ENCODE results near the gene KRT13.

Gene KRT13

GRCh38 chr17:41505007-41505808 lies at the start of gene KRT13:
Gene KRT13, minus strand, starts transcription at chr17:41505612. Its CDS starts 62 bp downstream, at chr17:41505550.
- H3K4me1 ChIP-seq = no peaks in the 10 kb centered on the region
- in situ Hi-C loops (cut with MboI; ENCODE audit: low sequenced_read_pairs) = no loop called here
- no peak within 1 kb of the TSS for H3K4me3 ChIP-seq
- no peak for DNase-seq (ENCODE audit: low spot score in 2 of 2)
- no peaks in the 10 kb centered on the region for H3K9me3 ChIP-seq
- 0 out of 2 replicates have a peak, but pooled peaks cover 2% of the 10 kb centered on the region for H3K27me3 ChIP-seq (ENCODE audit: low read depth)
- H3K36me3 ChIP-seq (replicated peaks) = no peaks in the 10 kb centered on the region

- in situ Hi-C loops (cut with MboI; ENCODE audit: low sequenced_read_pairs) = no loop called here
- peak in 1 of 2 experiments; percentile 27 for DNase-seq (ENCODE audit: low spot score in 2 of 2)
- Histone ChIP-seq H3K36me3 (replicated peaks) (no peaks in the 10 kb centered on the region), H3K27me3 (ENCODE audit: low read depth) (peaks cover 8% of the 10 kb centered on the region), H3K9me3 (no peaks in the 10 kb centered on the region; the same call in 1 of the 2 replicates), H3K4me3 (no peak overlapping the region), H3K4me1 (no peaks in the 10 kb centered on the region)
Observed at GRCh38 chr17:41553987-41554680, 48.7 kb upstream of the KRT13 start.

GRCh38 chr17:41553176-41553575 lies 47.8 kb upstream of the KRT13 start:
- in situ Hi-C loops (cut with MboI; ENCODE audit: low sequenced_read_pairs) = no loop called here
- Histone ChIP-seq H3K9me3 (no peaks in the 10 kb centered on the region; the same call in 1 of the 2 replicates), H3K4me1 (0 out of 2 replicates have a peak, but pooled peaks cover 2% of the 10 kb centered on the region), H3K27me3 (ENCODE audit: low read depth) (peaks cover 5% of the 10 kb centered on the region), H3K36me3 (replicated peaks) (no peaks in the 10 kb centered on the region), H3K4me3 (no peak overlapping the region)
- DNase-seq (ENCODE audit: low spot score in 2 of 2) = no peak

- no peak for DNase-seq (ENCODE audit: low spot score in 2 of 2)
- Histone ChIP-seq H3K27me3 (ENCODE audit: low read depth) (peaks cover 5% of the 10 kb centered on the region; the same call in 1 of the 2 replicates), H3K9me3 (no peaks in the 10 kb centered on the region; the same call in 1 of the 2 replicates), H3K36me3 (replicated peaks) (no peaks in the 10 kb centered on the region), H3K4me1 (0 out of 2 replicates have a peak, but pooled peaks cover 2% of the 10 kb centered on the region), H3K4me3 (no peak overlapping the region)
- in situ Hi-C loops (cut with MboI; ENCODE audit: low sequenced_read_pairs) = no loop called here
Observed at GRCh38 chr17:41552455-41552854, 47.0 kb upstream of the KRT13 start.

- H3K4me1 ChIP-seq = 0 out of 2 replicates have a peak, but pooled peaks cover 2% of the 10 kb centered on the region
- 0 out of 2 replicates have a peak, but pooled peaks cover 2% of the 10 kb centered on the region for H3K27me3 ChIP-seq (ENCODE audit: low read depth)
- no peaks in the 10 kb centered on the region; the same call in 1 of the 2 replicates for H3K9me3 ChIP-seq
- no peak overlapping the region for H3K4me3 ChIP-seq
- in situ Hi-C loops (cut with MboI; ENCODE audit: low sequenced_read_pairs) = no loop called here
- no peaks in the 10 kb centered on the region for H3K36me3 ChIP-seq (replicated peaks)
- DNase-seq (ENCODE audit: low spot score in 2 of 2) = no peak
Observed at GRCh38 chr17:41551365-41551764, 46.0 kb upstream of the KRT13 start.

- no peak for DNase-seq (ENCODE audit: low spot score in 2 of 2)
- in situ Hi-C loops (cut with MboI; ENCODE audit: low sequenced_read_pairs) = loop anchor here (5.0 kb wide), 1 partner anchor 113 kb away; no protein-coding TSS in a partner anchor
- 0 out of 2 replicates have a peak, but pooled peaks cover 2% of the 10 kb centered on the region for H3K4me1 ChIP-seq
- no peaks in the 10 kb centered on the region for H3K36me3 ChIP-seq (replicated peaks)
- no peaks in the 10 kb centered on the region for H3K27me3 ChIP-seq (ENCODE audit: low read depth)
- H3K4me3 ChIP-seq = no peak overlapping the region
- H3K9me3 ChIP-seq = no peaks in the 10 kb centered on the region
Observed at GRCh38 chr17:41549596-41550039, 44.2 kb upstream of the KRT13 start.

GRCh38 chr17:41548844-41549595 lies 43.6 kb upstream of the KRT13 start:
- no peaks in the 10 kb centered on the region for H3K27me3 ChIP-seq (ENCODE audit: low read depth)
- H3K4me3 ChIP-seq = no peak overlapping the region
- 0 out of 2 replicates have a peak, but pooled peaks cover 2% of the 10 kb centered on the region for H3K4me1 ChIP-seq
- DNase-seq (ENCODE audit: low spot score in 2 of 2) = peak; percentile 65 to 88
- no peaks in the 10 kb centered on the region for H3K36me3 ChIP-seq (replicated peaks)
- H3K9me3 ChIP-seq = no peaks in the 10 kb centered on the region
- in situ Hi-C loops (cut with MboI; ENCODE audit: low sequenced_read_pairs) = loop anchor here (5.0 kb wide), 1 partner anchor 113 kb away; no protein-coding TSS in a partner anchor

GRCh38 chr17:41547921-41548843 lies 42.8 kb upstream of the KRT13 start:
- in situ Hi-C loops (cut with MboI; ENCODE audit: low sequenced_read_pairs) = loop anchor here (5.0 kb wide), 1 partner anchor 114 kb away; no protein-coding TSS in a partner anchor
- Histone ChIP-seq H3K27me3 (ENCODE audit: low read depth) (no peaks in the 10 kb centered on the region), H3K4me1 (0 out of 2 replicates have a peak, but pooled peaks cover 2% of the 10 kb centered on the region), H3K4me3 (no peak overlapping the region), H3K9me3 (no peaks in the 10 kb centered on the region), H3K36me3 (replicated peaks) (no peaks in the 10 kb centered on the region)
- no peak for DNase-seq (ENCODE audit: low spot score in 2 of 2)

- in situ Hi-C loops (cut with MboI; ENCODE audit: low sequenced_read_pairs) = loop anchor here (5.0 kb wide), 1 partner anchor 115 kb away; no protein-coding TSS in a partner anchor
- H3K36me3 ChIP-seq (replicated peaks) = no peaks in the 10 kb centered on the region
- H3K9me3 ChIP-seq = no peaks in the 10 kb centered on the region
- no peak overlapping the region for H3K4me3 ChIP-seq
- DNase-seq (ENCODE audit: low spot score in 2 of 2) = no peak
- no peaks in the 10 kb centered on the region for H3K27me3 ChIP-seq (ENCODE audit: low read depth)
- 0 out of 2 replicates have a peak, but pooled peaks cover 2% of the 10 kb centered on the region for H3K4me1 ChIP-seq
Observed at GRCh38 chr17:41547378-41547841, 42.0 kb upstream of the KRT13 start.

GRCh38 chr17:41546819-41547218 lies 41.4 kb upstream of the KRT13 start:
- no peaks in the 10 kb centered on the region for H3K36me3 ChIP-seq (replicated peaks)
- no peak for DNase-seq (ENCODE audit: low spot score in 2 of 2)
- H3K27me3 ChIP-seq (ENCODE audit: low read depth) = no peaks in the 10 kb centered on the region
- H3K4me3 ChIP-seq = no peak overlapping the region
- H3K4me1 ChIP-seq = 0 out of 2 replicates have a peak, but pooled peaks cover 2% of the 10 kb centered on the region
- in situ Hi-C loops (cut with MboI; ENCODE audit: low sequenced_read_pairs) = loop anchor here (5.0 kb wide), 1 partner anchor 115 kb away; no protein-coding TSS in a partner anchor
- H3K9me3 ChIP-seq = no peaks in the 10 kb centered on the region

- H3K27me3 ChIP-seq (ENCODE audit: low read depth) = no peaks in the 10 kb centered on the region
- in situ Hi-C loops (cut with MboI; ENCODE audit: low sequenced_read_pairs) = loop anchor here (5.0 kb wide), 1 partner anchor 116 kb away; no protein-coding TSS in a partner anchor
- H3K4me1 ChIP-seq = 0 out of 2 replicates have a peak, but pooled peaks cover 2% of the 10 kb centered on the region
- no peak for DNase-seq (ENCODE audit: low spot score in 2 of 2)
- H3K4me3 ChIP-seq = no peak overlapping the region
- no peaks in the 10 kb centered on the region for H3K9me3 ChIP-seq
- no peaks in the 10 kb centered on the region for H3K36me3 ChIP-seq (replicated peaks)
Observed at GRCh38 chr17:41545829-41546410, 40.5 kb upstream of the KRT13 start.

- H3K4me3 ChIP-seq = no peak overlapping the region
- 0 out of 2 replicates have a peak, but pooled peaks cover 2% of the 10 kb centered on the region for H3K4me1 ChIP-seq
- H3K9me3 ChIP-seq = no peaks in the 10 kb centered on the region
- no peaks in the 10 kb centered on the region for H3K36me3 ChIP-seq (replicated peaks)
- DNase-seq (ENCODE audit: low spot score in 2 of 2) = no peak
- in situ Hi-C loops (cut with MboI; ENCODE audit: low sequenced_read_pairs) = loop anchor here (5.0 kb wide), 1 partner anchor 117 kb away; no protein-coding TSS in a partner anchor
- H3K27me3 ChIP-seq (ENCODE audit: low read depth) = no peaks in the 10 kb centered on the region
Observed at GRCh38 chr17:41544935-41545334, 39.5 kb upstream of the KRT13 start.

Data from HAP-1 (cell line).